HEK293 (cell line): ENCODE data around the gene SEC23B.

Experiments
- BCL11B ChIP-seq: fragments of 450-650 bp; formaldehyde crosslinking; IDR thresholded peaks from 2 replicates; pipeline ENCODE4 v1.5.1; 2016; ENCODE audit warnings: low read depth, missing biosample characterization, missing genetic modification characterization
- GLI4 ChIP-seq: fragments of 450-650 bp; formaldehyde crosslinking; IDR thresholded peaks from 2 replicates; pipeline ENCODE4 v1.5.1; 2016; ENCODE audit warnings: missing biosample characterization, missing genetic modification characterization
- KLF9 ChIP-seq: fragments of 450-650 bp; formaldehyde crosslinking; IDR thresholded peaks from 2 replicates; pipeline ENCODE4 v1.5.1; 2016; ENCODE audit warnings: missing biosample characterization, missing genetic modification characterization, low read depth
- MYNN ChIP-seq: fragments of 450-650 bp; formaldehyde crosslinking; IDR thresholded peaks from 2 replicates; pipeline ENCODE4 v1.5.1; 2016; ENCODE audit warnings: missing biosample characterization, missing genetic modification characterization, borderline replicate concordance
- SALL2 ChIP-seq: fragments of 450-650 bp; formaldehyde crosslinking; IDR thresholded peaks from 2 replicates; pipeline ENCODE4 v1.5.0; 2017; ENCODE audit warnings: missing biosample characterization, mild to moderate bottlenecking, missing genetic modification characterization, borderline replicate concordance
- SCRT2 ChIP-seq: fragments of 450-650 bp; formaldehyde crosslinking; IDR thresholded peaks from 2 replicates; pipeline ENCODE4 v1.5.1; 2016; ENCODE audit warnings: missing biosample characterization, missing genetic modification characterization
- TCF7L2 ChIP-seq: IDR thresholded peaks from 2 replicates; pipeline ENCODE4 v1.6.1; 2011; ENCODE audit warnings: low read depth, mild to moderate bottlenecking, inconsistent platforms, low read length, moderate library complexity, borderline replicate concordance
- WT1 ChIP-seq: fragments of 450-650 bp; formaldehyde crosslinking; IDR thresholded peaks from 2 replicates; pipeline ENCODE4 v1.5.1; 2016; ENCODE audit warnings: missing biosample characterization, missing genetic modification characterization
- ZBTB20 ChIP-seq: fragments of 450-650 bp; formaldehyde crosslinking; IDR thresholded peaks from 2 replicates; pipeline ENCODE4 v1.5.1; 2016; ENCODE audit warnings: missing biosample characterization, missing genetic modification characterization
- ZBTB21 ChIP-seq: fragments of 450-650 bp; formaldehyde crosslinking; IDR thresholded peaks from 2 replicates; pipeline ENCODE4 v1.5.1; 2017; ENCODE audit warnings: missing biosample characterization, missing genetic modification characterization
- ZFP69B ChIP-seq: fragments of 450-650 bp; formaldehyde crosslinking; IDR thresholded peaks from 2 replicates; pipeline ENCODE4 v1.5.1; 2016; ENCODE audit warnings: missing biosample characterization, missing genetic modification characterization
- ZNF138 ChIP-seq: fragments of 450-650 bp; formaldehyde crosslinking; IDR thresholded peaks from 2 replicates; pipeline ENCODE4 v1.5.1; 2016; ENCODE audit warnings: missing biosample characterization, missing genetic modification characterization, borderline replicate concordance
- ZNF157 ChIP-seq: fragments of 450-650 bp; formaldehyde crosslinking; IDR thresholded peaks from 2 replicates; pipeline ENCODE4 v1.5.1; 2016; ENCODE audit warnings: missing biosample characterization, missing genetic modification characterization
- ZNF184 ChIP-seq: fragments of 450-650 bp; IDR thresholded peaks from 2 replicates; pipeline ENCODE4 v1.5.1; 2018; ENCODE audit warnings: missing biosample characterization, mild to moderate bottlenecking, missing genetic modification characterization
- ZNF239 ChIP-seq: fragments of 450-650 bp; formaldehyde crosslinking; IDR thresholded peaks from 2 replicates; pipeline ENCODE4 v1.5.1; 2016; ENCODE audit warnings: missing biosample characterization, missing genetic modification characterization
- ZNF266 ChIP-seq: fragments of 450-650 bp; formaldehyde crosslinking; IDR thresholded peaks from 2 replicates; pipeline ENCODE4 v1.5.1; 2016; ENCODE audit warnings: missing biosample characterization, missing genetic modification characterization, low read depth
- ZNF292 ChIP-seq: fragments of 450-650 bp; formaldehyde crosslinking; IDR thresholded peaks from 2 replicates; pipeline ENCODE4 v1.5.1; 2016; ENCODE audit warnings: low read depth, missing biosample characterization, missing genetic modification characterization, borderline replicate concordance
- ZNF350 ChIP-seq: fragments of 450-650 bp; formaldehyde crosslinking; IDR thresholded peaks from 2 replicates; pipeline ENCODE4 v1.5.0; 2017; ENCODE audit warnings: missing biosample characterization, mild to moderate bottlenecking, missing genetic modification characterization
- ZNF473 ChIP-seq: fragments of 450-650 bp; formaldehyde crosslinking; IDR thresholded peaks from 2 replicates; pipeline ENCODE4 v1.5.1; 2017; ENCODE audit warnings: missing biosample characterization, missing genetic modification characterization
- ZNF610 ChIP-seq: fragments of 450-650 bp; formaldehyde crosslinking; IDR thresholded peaks from 2 replicates; pipeline ENCODE4 v1.5.1; 2016; ENCODE audit warnings: missing biosample characterization, missing genetic modification characterization, borderline replicate concordance
- ZNF623 ChIP-seq: fragments of 450-650 bp; formaldehyde crosslinking; IDR thresholded peaks from 2 replicates; pipeline ENCODE4 v1.5.1; 2016; ENCODE audit warnings: missing biosample characterization, missing genetic modification characterization
- ZNF677 ChIP-seq: fragments of 450-650 bp; IDR thresholded peaks from 2 replicates; pipeline ENCODE4 v1.5.0; 2018; ENCODE audit warnings: missing biosample characterization, mild to moderate bottlenecking, missing genetic modification characterization, moderate library complexity
- ZNF76 ChIP-seq: fragments of 450-650 bp; formaldehyde crosslinking; IDR thresholded peaks from 2 replicates; pipeline ENCODE4; 2016; ENCODE audit warnings: low read depth, missing biosample characterization, missing genetic modification characterization, borderline replicate concordance
- ZNF837 ChIP-seq: fragments of 450-650 bp; formaldehyde crosslinking; IDR thresholded peaks from 2 replicates; pipeline ENCODE4 v1.5.1; 2016; ENCODE audit warnings: missing biosample characterization, missing genetic modification characterization
- ZSCAN30 ChIP-seq: fragments of 450-650 bp; IDR thresholded peaks from 2 replicates; pipeline ENCODE4 v1.5.1; 2018; ENCODE audit warnings: missing biosample characterization, mild to moderate bottlenecking, missing genetic modification characterization, moderate library complexity
- ZXDB ChIP-seq: fragments of 450-650 bp; formaldehyde crosslinking; IDR thresholded peaks from 2 replicates; pipeline ENCODE4 v1.5.1; 2016; ENCODE audit warnings: missing biosample characterization, missing genetic modification characterization
- TF ChIP-seq, protein P1 (sequence below): fragments of 450-650 bp; formaldehyde crosslinking; optimal IDR thresholded peaks from 2 replicates; pipeline ENCODE3; 2016; ENCODE audit warnings: missing biosample characterization, mild to moderate bottlenecking, missing genetic modification characterization
- TF ChIP-seq, protein P2 (sequence below): fragments of 450-650 bp; formaldehyde crosslinking; IDR thresholded peaks from 2 replicates; pipeline ENCODE4 v1.5.1; 2016; ENCODE audit warnings: missing biosample characterization, missing genetic modification characterization
- TF ChIP-seq, protein P3 (sequence below): fragments of 450-650 bp; formaldehyde crosslinking; IDR thresholded peaks from 2 replicates; pipeline ENCODE4 v1.5.1; 2016; ENCODE audit warnings: missing biosample characterization, missing genetic modification characterization
- TF ChIP-seq, protein P4 (sequence below): fragments of 450-650 bp; formaldehyde crosslinking; IDR thresholded peaks from 2 replicates; pipeline ENCODE4 v1.5.1; 2016; ENCODE audit warnings: missing biosample characterization, missing genetic modification characterization, borderline replicate concordance

Gene SEC23B

DNA sequence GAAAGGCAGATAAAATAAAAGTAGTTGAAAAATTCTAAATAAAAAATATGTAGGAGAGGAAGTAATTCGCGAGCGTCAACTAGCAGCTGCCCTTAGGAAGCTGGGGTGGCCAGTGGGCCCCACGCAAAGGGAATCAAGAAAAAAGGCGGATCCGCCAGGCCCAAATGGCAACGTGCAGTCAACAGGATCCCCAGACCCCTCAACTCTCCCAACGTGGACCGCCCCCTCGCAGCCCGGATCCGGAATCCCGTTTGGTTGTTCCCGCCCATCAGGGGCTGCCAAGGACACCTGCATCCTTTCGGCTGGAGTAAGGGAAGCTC, 41.2 kb upstream of the SEC23B start (continued):
- TF ChIP-seq, protein P1, sequence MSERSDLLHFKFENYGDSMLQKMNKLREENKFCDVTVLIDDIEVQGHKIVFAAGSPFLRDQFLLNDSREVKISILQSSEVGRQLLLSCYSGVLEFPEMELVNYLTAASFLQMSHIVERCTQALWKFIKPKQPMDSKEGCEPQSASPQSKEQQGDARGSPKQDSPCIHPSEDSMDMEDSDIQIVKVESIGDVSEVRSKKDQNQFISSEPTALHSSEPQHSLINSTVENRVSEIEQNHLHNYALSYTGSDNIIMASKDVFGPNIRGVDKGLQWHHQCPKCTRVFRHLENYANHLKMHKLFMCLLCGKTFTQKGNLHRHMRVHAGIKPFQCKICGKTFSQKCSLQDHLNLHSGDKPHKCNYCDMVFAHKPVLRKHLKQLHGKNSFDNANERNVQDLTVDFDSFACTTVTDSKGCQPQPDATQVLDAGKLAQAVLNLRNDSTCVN (tag by site-specific recombination): no peak
- TF ChIP-seq MYNN: no peak
- TF ChIP-seq ZNF473 (tag by site-specific recombination): no peak
- TF ChIP-seq ZNF677: no peak
- TF ChIP-seq ZBTB21 (tag by site-specific recombination): no peak
- TF ChIP-seq ZSCAN30: 0 out of 2 replicates have a peak, but pooled peaks have one; percentile 44
- no peak for TF ChIP-seq GLI4 (tag by site-specific recombination)
- no peak for TF ChIP-seq KLF9 (tag by site-specific recombination)
- TF ChIP-seq BCL11B: no peak
- TF ChIP-seq ZNF837 (tag by site-specific recombination): no peak
- TF ChIP-seq, protein P2, sequence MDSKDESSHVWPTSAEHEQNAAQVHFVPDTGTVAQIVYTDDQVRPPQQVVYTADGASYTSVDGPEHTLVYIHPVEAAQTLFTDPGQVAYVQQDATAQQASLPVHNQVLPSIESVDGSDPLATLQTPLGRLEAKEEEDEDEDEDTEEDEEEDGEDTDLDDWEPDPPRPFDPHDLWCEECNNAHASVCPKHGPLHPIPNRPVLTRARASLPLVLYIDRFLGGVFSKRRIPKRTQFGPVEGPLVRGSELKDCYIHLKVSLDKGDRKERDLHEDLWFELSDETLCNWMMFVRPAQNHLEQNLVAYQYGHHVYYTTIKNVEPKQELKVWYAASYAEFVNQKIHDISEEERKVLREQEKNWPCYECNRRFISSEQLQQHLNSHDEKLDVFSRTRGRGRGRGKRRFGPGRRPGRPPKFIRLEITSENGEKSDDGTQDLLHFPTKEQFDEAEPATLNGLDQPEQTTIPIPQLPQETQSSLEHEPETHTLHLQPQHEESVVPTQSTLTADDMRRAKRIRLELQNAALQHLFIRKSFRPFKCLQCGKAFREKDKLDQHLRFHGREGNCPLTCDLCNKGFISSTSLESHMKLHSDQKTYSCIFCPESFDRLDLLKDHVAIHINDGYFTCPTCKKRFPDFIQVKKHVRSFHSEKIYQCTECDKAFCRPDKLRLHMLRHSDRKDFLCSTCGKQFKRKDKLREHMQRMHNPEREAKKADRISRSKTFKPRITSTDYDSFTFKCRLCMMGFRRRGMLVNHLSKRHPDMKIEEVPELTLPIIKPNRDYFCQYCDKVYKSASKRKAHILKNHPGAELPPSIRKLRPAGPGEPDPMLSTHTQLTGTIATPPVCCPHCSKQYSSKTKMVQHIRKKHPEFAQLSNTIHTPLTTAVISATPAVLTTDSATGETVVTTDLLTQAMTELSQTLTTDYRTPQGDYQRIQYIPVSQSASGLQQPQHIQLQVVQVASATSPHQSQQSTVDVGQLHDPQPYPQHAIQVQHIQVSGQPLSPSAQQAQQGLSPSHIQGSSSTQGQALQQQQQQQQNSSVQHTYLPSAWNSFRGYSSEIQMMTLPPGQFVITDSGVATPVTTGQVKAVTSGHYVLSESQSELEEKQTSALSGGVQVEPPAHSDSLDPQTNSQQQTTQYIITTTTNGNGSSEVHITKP (tag by site-specific recombination): peak; percentile 82
- TF ChIP-seq, protein P3, sequence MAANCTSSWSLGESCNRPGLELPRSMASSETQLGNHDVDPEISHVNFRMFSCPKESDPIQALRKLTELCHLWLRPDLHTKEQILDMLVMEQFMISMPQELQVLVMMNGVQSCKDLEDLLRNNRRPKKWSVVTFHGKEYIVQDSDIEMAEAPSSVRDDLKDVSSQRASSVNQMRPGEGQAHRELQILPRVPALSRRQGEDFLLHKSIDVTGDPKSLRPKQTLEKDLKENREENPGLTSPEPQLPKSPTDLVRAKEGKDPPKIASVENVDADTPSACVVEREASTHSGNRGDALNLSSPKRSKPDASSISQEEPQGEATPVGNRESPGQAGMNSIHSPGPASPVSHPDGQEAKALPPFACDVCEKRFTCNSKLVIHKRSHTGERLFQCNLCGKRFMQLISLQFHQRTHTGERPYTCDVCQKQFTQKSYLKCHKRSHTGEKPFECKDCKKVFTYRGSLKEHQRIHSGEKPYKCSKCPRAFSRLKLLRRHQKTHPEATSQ (tag by site-specific recombination): no peak
- TF ChIP-seq, protein P4, sequence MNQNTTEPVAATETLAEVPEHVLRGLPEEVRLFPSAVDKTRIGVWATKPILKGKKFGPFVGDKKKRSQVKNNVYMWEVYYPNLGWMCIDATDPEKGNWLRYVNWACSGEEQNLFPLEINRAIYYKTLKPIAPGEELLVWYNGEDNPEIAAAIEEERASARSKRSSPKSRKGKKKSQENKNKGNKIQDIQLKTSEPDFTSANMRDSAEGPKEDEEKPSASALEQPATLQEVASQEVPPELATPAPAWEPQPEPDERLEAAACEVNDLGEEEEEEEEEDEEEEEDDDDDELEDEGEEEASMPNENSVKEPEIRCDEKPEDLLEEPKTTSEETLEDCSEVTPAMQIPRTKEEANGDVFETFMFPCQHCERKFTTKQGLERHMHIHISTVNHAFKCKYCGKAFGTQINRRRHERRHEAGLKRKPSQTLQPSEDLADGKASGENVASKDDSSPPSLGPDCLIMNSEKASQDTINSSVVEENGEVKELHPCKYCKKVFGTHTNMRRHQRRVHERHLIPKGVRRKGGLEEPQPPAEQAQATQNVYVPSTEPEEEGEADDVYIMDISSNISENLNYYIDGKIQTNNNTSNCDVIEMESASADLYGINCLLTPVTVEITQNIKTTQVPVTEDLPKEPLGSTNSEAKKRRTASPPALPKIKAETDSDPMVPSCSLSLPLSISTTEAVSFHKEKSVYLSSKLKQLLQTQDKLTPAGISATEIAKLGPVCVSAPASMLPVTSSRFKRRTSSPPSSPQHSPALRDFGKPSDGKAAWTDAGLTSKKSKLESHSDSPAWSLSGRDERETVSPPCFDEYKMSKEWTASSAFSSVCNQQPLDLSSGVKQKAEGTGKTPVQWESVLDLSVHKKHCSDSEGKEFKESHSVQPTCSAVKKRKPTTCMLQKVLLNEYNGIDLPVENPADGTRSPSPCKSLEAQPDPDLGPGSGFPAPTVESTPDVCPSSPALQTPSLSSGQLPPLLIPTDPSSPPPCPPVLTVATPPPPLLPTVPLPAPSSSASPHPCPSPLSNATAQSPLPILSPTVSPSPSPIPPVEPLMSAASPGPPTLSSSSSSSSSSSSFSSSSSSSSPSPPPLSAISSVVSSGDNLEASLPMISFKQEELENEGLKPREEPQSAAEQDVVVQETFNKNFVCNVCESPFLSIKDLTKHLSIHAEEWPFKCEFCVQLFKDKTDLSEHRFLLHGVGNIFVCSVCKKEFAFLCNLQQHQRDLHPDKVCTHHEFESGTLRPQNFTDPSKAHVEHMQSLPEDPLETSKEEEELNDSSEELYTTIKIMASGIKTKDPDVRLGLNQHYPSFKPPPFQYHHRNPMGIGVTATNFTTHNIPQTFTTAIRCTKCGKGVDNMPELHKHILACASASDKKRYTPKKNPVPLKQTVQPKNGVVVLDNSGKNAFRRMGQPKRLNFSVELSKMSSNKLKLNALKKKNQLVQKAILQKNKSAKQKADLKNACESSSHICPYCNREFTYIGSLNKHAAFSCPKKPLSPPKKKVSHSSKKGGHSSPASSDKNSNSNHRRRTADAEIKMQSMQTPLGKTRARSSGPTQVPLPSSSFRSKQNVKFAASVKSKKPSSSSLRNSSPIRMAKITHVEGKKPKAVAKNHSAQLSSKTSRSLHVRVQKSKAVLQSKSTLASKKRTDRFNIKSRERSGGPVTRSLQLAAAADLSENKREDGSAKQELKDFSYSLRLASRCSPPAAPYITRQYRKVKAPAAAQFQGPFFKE (tag by site-specific recombination): no peak
- TF ChIP-seq ZNF292 (tag by site-specific recombination): no peak
- no peak for TF ChIP-seq ZNF623 (tag by site-specific recombination)
- TF ChIP-seq ZFP69B: peak; percentile 90
- TF ChIP-seq SCRT2: peak; percentile 72
- no peak for TF ChIP-seq ZNF76 (tag by site-specific recombination)
- TF ChIP-seq ZNF239 (tag by site-specific recombination): no peak
- no peak for TF ChIP-seq ZNF157 (tag by site-specific recombination)
- no peak for TF ChIP-seq ZNF138 (tag by site-specific recombination)
- TF ChIP-seq WT1: no peak
- TF ChIP-seq ZNF266 (tag by site-specific recombination): no peak
- TF ChIP-seq SALL2 (tag by site-specific recombination): no peak
- no peak for TF ChIP-seq ZNF350 (tag by site-specific recombination)
- no peak; the same call in 1 of the 2 replicates for TF ChIP-seq ZBTB20 (tag by site-specific recombination)
- TF ChIP-seq ZNF184 (tag by site-specific recombination): no peak
- no peak for TF ChIP-seq TCF7L2
- TF ChIP-seq ZNF610 (tag by site-specific recombination): no peak
- no peak for TF ChIP-seq ZXDB (tag by site-specific recombination)
